CD4-positive, alpha-beta T cell treated with Interleukin-15 for 1 hour (primary cell): ENCODE measurements around the gene PLEKHM3.

Experiments used
- DNase-seq: peaks from one replicate; pipeline ENCODE4 v3.0.0-alpha.2; 2020

Gene PLEKHM3

DNA sequence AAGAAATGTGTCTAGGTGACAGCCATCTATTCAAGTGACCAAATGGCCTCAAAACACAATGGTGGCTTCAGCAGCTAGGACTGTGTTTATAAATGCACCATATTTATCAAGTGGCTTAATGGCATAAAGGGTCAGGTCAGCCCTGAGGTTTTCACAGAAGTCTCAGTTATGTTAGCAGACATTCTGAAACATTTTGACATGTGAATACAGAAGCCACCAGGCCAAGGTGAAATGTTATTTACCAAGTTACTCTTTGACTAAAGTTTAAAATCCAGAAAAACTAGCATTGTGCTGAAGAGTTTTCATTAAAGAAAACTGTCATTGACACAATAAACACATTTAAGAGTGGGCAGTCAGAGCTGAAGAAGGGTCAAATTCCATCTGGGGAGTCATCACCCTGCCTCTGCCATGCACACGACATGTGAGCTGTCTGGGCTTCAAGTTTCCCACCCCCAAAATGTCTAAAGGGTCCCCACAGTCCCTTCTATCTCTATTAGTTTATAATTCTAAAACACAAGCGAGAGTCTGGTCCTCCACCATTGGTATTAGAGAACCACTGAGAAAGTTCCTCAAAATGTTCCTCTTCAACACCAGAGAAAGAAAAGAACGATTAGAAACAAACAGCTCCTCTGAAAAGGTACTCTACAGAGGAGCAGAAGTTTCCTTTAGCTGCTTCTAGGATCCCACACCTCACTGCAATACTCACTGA lies 178.1 kb downstream of the PLEKHM3 start:
- no peak for DNase-seq

- no peak for DNase-seq
Measured at GRCh38 chr2:207845202-207845864, 180.0 kb downstream of the PLEKHM3 start.

- no peak for DNase-seq
Measured at GRCh38 chr2:207844648-207845047, 180.7 kb downstream of the PLEKHM3 start.

GRCh38 chr2:207840101-207840500 lies 185.2 kb downstream of the PLEKHM3 start:
- DNase-seq = no peak

- DNase-seq = no peak
Measured at GRCh38 chr2:207839575-207839974, 185.8 kb downstream of the PLEKHM3 start.

DNA sequence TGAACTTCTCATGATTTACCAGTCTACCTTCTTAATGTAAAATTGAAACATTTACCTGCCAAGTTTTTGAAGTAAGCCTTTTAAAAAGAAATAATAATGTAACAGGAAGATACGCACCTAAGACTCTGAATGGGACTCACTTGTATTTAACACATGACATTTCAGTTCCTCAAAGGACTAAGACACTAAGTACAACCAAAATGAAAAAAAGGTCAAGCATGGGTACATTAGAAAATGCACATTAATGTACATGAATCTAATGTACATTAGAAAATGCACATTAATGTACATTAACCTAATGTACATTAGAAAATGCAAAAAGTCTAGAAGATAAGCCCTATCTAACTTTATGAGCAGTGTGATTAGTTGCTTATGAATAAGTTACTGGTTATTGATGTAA lies 186.3 kb downstream of the PLEKHM3 start:
- DNase-seq = no peak

DNA sequence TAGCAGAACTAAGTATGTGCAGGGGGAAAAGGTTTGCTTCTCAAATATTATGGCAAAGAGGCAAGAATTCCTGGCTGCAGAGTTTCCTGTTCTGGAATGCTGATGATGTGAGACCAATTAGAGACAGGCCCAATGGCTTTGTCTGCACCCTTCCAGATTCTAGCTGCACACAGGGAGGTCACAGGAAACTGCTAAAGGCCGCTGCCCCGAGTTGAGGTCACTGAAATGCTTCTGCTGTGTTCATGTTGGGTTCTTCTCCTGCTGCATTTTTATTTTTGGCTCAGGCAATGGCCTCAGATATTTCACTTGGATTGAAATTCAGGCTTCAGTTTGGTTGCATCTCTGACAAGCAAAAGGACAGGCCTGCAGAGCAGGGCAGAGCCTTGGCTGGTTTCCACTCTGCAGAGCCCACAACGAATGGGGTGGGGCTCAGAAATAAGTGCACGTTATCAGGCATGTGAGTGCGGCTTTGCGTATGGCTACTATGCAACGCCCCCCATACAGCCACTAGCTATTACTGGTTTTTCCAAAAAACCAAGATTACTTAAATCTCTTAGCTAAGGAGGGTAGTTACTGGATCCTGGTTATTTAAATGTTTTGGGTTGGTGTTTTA lies 188.7 kb downstream of the PLEKHM3 start:
- DNase-seq = no peak

DNA sequence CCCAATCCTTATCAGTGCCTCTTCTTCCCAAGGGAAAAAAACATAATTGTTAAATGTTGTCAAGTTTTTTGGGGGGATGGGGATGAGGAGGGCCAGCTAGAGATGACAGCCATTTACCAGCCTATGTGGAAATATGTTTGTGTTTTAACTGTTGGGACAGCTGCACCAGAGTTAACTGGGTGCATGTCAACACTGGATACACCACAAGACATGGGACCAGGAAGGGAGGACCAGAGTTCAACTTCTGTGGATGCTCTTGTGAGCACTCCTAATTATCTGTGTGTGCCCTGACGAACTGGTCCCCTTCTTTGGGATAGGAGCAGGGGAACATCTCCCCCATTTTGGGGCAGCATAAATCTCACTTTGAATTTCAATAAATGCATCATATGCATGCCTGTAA lies 189.5 kb downstream of the PLEKHM3 start:
- DNase-seq = no peak

- no peak for DNase-seq
Measured at GRCh38 chr2:207833251-207833751, 192.0 kb downstream of the PLEKHM3 start.

- no peak for DNase-seq
Measured at GRCh38 chr2:207831584-207832248, 193.6 kb downstream of the PLEKHM3 start.

- DNase-seq = no peak
Measured at GRCh38 chr2:207830778-207831438, 194.4 kb downstream of the PLEKHM3 start.

GRCh38 chr2:207828361-207829057 lies 196.8 kb downstream of the PLEKHM3 start:
- DNase-seq = no peak

DNA sequence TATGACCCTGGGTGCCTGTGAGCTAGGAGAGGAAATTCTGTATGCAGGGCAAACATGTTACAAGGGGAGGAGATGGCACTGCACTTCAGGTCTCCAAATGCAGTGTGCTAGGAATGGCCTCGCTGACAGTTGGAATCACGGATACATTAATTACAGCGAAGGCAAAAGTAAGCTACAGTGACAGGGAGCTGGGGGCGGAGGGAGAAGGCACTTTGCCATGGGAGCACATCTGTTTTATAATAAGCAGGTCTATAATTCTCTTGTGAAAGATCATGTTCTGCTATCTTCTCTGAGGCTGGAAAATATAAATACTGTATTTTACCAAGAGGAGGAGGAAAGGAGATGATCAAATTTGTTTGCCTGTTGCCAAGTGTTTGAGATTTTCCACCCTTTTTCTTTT lies 199.3 kb downstream of the PLEKHM3 start:
- no peak for DNase-seq

GRCh38 chr2:207825045-207825954 lies 200.0 kb downstream of the PLEKHM3 start:
- no peak for DNase-seq

DNA sequence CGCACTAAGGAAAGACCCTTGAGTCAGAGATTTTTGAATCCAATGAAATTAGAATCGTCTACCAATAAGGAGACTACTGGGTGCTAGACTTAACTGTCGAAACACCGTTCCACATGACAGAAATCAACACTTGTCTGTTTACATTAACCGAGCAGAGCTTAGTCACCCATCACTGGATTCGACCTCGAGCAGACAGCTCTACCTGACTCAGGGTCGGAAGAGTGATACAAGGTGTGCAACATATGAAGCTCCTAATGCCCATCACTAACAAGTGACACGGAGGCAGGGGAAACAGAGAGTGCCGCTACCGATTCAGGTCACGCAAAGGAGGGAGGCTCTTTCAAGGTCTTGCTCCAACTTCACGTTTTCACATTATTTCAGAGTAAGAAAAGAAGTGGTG lies 201.5 kb downstream of the PLEKHM3 start:
- no peak for DNase-seq

- no peak for DNase-seq
Measured at GRCh38 chr2:207819839-207820784, 205.2 kb downstream of the PLEKHM3 start.

- no peak for DNase-seq
Measured at GRCh38 chr2:207819021-207819797, 206.1 kb downstream of the PLEKHM3 start.

- no peak for DNase-seq
Measured at GRCh38 chr2:207816546-207816945, 208.8 kb downstream of the PLEKHM3 start.

GRCh38 chr2:207815254-207815653 lies 210.1 kb downstream of the PLEKHM3 start:
- no peak for DNase-seq
